ENCODE results near the gene MAGI3. TPM values are rescaled to one million over a fixed set of nuclear protein-coding genes. Genes with fewer than 3 reads are reported as not detected.

MAGI3 gene
- total RNA-seq, 2 donors from 2014 or later, result 23.4 to 29.4 TPM

GRCh38 chr1:113391649-113392271 lies 1.4 kb downstream of the MAGI3 start:
- Histone ChIP-seq H3K27ac (peak overlapping the region; percentile 11 to 78), H3K27me3 (replicated peaks; ENCODE audit: insufficient read depth) (no peaks in the 10 kb centered on the region), H3K36me3 (no peaks in the 10 kb centered on the region), H3K9me3 (no peaks in the 10 kb centered on the region), H3K4me1 (ENCODE audit: control insufficient read depth in 1 of 2, low read depth in 2 of 2) (peaks cover 11 to 36% of the 10 kb centered on the region in 2 donors), H3K4me3 (peak overlapping the region; percentile 98)
- ATAC-seq (ENCODE audit: insufficient number of reproducible peaks, low FRiP score, low read depth) (no peak), DNase-seq (ENCODE audit: low spot score) (no peak)
- no peak for TF ChIP-seq CTCF (IDR thresholded peaks at IDR 0.05)

DNA sequence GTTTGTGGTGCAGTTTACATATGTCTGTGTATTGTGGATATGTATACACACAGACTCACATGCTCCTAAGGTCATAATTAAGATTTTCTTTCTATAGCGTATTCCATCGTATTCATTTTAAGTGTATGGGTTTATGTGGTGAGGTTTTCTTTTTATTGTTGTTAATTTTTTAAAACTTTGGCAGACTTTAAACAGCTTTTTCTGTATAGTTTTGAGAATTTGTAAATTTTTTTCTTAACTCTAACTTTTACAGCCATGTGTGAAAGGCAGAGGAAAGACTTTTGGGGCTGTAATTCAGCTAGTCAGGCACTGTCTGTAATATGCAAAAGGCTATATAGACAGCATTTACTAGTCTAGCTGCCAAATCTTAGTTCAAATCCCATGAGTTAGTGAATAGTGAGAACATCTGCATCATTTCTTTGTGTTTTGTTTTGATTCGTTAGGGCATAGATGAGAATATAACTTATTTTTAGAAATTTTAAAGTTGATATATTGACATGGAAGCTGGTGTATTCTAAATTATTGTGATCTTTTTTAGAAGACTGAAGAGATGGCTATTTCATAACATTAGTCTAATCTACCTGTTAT lies 2.3 kb downstream of the MAGI3 start:
- H3K27me3 ChIP-seq (replicated peaks; ENCODE audit: insufficient read depth), result no peaks in the 10 kb centered on the region
- no peaks in the 10 kb centered on the region for H3K36me3 ChIP-seq
- TF ChIP-seq CTCF (IDR thresholded peaks at IDR 0.05), result no peak
- ATAC-seq (ENCODE audit: insufficient number of reproducible peaks, low FRiP score, low read depth), result no peak
- H3K9me3 ChIP-seq, result no peaks in the 10 kb centered on the region
- no peak overlapping the region for H3K27ac ChIP-seq
- peaks cover 16 to 39% of the 10 kb centered on the region in 2 donors for H3K4me1 ChIP-seq (ENCODE audit: control insufficient read depth in 1 of 2, low read depth in 2 of 2)
- peak overlapping the region; percentile 98 for H3K4me3 ChIP-seq
- no peak for DNase-seq (ENCODE audit: low spot score)

DNA sequence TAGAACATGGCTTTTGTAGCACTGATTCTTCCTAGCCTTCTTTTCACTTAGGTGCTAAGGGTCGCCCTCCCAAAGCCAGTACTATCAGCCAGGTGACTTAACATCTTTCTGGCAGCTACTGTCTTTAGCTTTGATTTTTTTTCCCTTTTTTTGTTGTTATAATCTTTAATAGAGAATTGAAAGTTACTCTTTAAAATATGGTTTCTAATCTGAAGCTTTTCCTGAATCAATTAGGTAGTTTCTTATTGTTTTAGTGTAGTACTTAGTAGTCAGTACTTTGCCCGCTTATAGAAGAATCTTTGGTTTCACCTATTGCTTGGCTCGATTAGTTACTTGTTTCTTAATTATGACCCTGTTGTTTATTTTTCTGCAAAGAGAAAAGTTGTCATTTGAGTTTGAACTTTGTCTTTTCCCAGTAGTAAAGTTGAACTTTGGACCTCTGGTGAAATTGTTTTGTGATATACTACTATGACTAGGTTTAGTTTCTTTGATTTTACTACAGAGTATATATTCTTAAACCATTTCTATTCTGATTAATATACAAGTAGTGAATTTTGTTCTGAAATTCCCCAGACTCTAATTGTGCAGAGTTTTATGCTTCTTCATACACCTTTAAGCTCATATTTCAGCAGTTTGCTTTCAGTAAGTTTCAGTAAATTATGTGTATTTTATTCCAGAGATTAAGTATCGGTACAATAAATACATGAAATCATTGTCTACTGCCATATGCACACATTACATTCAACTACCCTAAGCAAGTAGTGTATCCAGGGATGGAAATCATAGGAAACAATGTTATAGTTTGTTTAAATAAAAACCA lies 3.9 kb downstream of the MAGI3 start:
- Histone ChIP-seq H3K27ac (no peak overlapping the region), H3K9me3 (no peaks in the 10 kb centered on the region), H3K4me1 (ENCODE audit: control insufficient read depth in 1 of 2, low read depth in 2 of 2) (peaks cover 16 to 29% of the 10 kb centered on the region in 2 donors), H3K4me3 (no peak overlapping the region), H3K36me3 (no peaks in the 10 kb centered on the region), H3K27me3 (replicated peaks; ENCODE audit: insufficient read depth) (no peaks in the 10 kb centered on the region)
- no peak for ATAC-seq (ENCODE audit: insufficient number of reproducible peaks, low FRiP score, low read depth)
- no peak for DNase-seq (ENCODE audit: low spot score)
- no peak for TF ChIP-seq CTCF (IDR thresholded peaks at IDR 0.05)

DNA sequence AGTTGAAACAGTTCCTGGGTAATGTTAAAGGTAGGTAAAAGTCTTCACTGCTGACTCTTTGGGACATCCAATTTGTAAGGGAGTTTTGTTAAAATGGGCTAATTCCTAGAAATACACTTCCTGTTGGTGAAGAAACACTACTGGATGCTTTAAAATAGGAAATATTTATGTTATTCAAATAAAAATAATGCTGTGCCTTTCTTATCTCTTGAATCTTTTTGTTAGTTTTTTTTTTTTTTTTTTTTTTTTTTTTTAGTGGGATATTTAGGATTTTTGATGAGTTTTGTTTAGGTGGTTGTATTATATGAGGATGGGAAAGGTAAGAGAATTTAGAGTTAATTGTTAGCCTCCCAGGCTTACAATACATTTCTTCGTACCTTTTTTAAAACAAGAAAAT lies 4.5 kb downstream of the MAGI3 start:
- Histone ChIP-seq H3K27me3 (replicated peaks; ENCODE audit: insufficient read depth) (no peaks in the 10 kb centered on the region), H3K36me3 (no peaks in the 10 kb centered on the region), H3K9me3 (no peaks in the 10 kb centered on the region), H3K27ac (no peak overlapping the region), H3K4me3 (no peak overlapping the region), H3K4me1 (ENCODE audit: control insufficient read depth in 1 of 2, low read depth in 2 of 2) (peaks cover 16 to 26% of the 10 kb centered on the region in 2 donors)
- ATAC-seq (ENCODE audit: insufficient number of reproducible peaks, low FRiP score, low read depth) (no peak), DNase-seq (ENCODE audit: low spot score) (no peak)
- no peak for TF ChIP-seq CTCF (IDR thresholded peaks at IDR 0.05)

DNA sequence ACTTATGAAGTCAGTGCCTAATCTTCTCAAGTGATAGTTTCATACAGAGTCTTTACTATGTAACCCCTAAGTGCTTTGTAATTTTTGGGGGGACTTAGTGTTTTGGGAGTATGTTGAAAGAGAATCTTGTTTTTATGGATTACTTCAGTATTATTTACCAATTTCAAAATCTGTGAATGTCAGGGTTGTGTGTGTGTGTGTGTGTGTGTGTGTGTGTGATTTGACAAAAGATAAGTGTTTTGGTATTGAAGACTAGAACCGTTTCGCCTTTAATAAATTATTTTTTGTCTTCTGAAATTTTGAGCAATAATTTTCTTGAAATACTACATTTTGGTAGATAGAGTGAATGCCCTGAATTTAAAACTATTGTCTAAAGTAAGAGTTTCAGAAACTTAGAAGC lies 5.8 kb downstream of the MAGI3 start:
- H3K4me3 ChIP-seq, result no peak overlapping the region
- no peak for TF ChIP-seq CTCF (IDR thresholded peaks at IDR 0.05)
- H3K9me3 ChIP-seq, result no peaks in the 10 kb centered on the region
- H3K27me3 ChIP-seq (replicated peaks; ENCODE audit: insufficient read depth), result no peaks in the 10 kb centered on the region
- H3K4me1 ChIP-seq (ENCODE audit: control insufficient read depth in 1 of 2, low read depth in 2 of 2), result peaks cover 16 to 26% of the 10 kb centered on the region in 2 donors
- H3K27ac ChIP-seq, result no peak overlapping the region
- DNase-seq (ENCODE audit: low spot score) (no peak), ATAC-seq (ENCODE audit: insufficient number of reproducible peaks, low FRiP score, low read depth) (no peak)
- H3K36me3 ChIP-seq, result no peaks in the 10 kb centered on the region

All from thoracic aorta (tissue), 2 donors.